Measurements from ENCODE around the gene TFPI.
A peak's percentile ranks its signal among the peaks of the same experiment; 100 is the strongest.

- TF ChIP-seq POLR2A (IDR thresholded peaks at IDR 0.05; ENCODE audit: low read depth, low read length) = no peak
- no peak for TF ChIP-seq CTCF (IDR thresholded peaks at IDR 0.05; ENCODE audit: extremely low read depth in 1 of 2, insufficient read depth in 1 of 2, low read depth in 1 of 2, low read length in 2 of 2)
- TF ChIP-seq POLR2AphosphoS5 (IDR thresholded peaks at IDR 0.05; ENCODE audit: insufficient read depth, low read depth, low read length) = no peak
- peak; percentile 19 for TF ChIP-seq JUN (IDR thresholded peaks at IDR 0.05; ENCODE audit: borderline replicate concordance, insufficient read depth, insufficient read length, low read depth)
- no peak for TF ChIP-seq EZH2 (IDR thresholded peaks at IDR 0.05; ENCODE audit: borderline replicate concordance, low read depth, low read length, severe bottlenecking)
- no peak for TF ChIP-seq MYC (IDR thresholded peaks at IDR 0.05; ENCODE audit: low read depth, low read length)
- TF ChIP-seq FOS (IDR thresholded peaks at IDR 0.05; ENCODE audit: borderline replicate concordance, insufficient read depth, low read length) = peak; percentile 4
- TF ChIP-seq MAX (IDR thresholded peaks at IDR 0.05; ENCODE audit: insufficient read depth, insufficient read length) = no peak
Observed at GRCh38 chr2:187422282-187422681, 132.0 kb downstream of the TFPI start.
